ENCODE data around the gene LAMA2. TPM values are rescaled to one million over a fixed set of nuclear protein-coding genes. Genes with fewer than 3 reads are reported as not detected.

The LAMA2 gene
- total RNA-seq, 1 experiment from 2014 or later: 0.02 TPM

DNA sequence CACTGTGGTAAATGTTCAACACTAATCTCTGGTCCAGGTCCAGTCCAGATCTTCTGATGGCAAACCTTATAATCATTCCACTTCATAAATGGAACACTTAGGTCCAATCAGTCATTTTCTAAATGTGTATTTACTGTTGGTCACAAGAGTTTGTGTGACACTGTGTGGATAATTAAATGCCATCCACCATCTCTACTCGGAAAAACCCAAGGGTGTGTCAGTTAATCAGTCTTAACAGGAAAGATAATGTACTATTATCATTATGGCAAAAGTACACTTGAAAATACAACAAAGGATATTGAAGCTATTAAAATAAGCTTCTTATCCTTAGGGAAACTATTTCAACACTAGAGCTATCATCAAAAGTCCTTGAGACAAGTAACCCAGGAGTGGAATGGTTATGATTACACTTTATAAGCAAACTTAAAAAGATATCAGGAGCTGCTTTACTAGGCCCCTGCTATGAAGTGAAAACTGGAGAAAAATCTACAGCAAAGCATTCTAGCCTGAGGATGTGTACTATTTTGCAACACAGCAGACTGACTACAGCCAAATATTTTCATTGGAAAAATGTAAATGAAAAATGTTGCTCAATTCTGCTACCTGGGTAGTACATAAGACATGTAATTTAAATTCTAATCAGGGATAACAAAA is 227.9 kb downstream of the LAMA2 start:
- H3K4me3 Mint-ChIP-seq (ENCODE audit: unreplicated experiment): no peak overlapping the region
- no peak for TF ChIP-seq CTCF (IDR thresholded peaks at IDR 0.05; ENCODE audit: insufficient read depth in 1 of 2, low read depth in 1 of 2, low read length in 1 of 2, severe bottlenecking in 1 of 2, unreplicated experiment in 1 of 2)
- H3K27me3 Mint-ChIP-seq (ENCODE audit: insufficient read depth, unreplicated experiment): peaks cover 3% of the 10 kb centered on the region
- intact Hi-C loops (cut with micrococcal nuclease; ENCODE audit: unreplicated experiment): no loop called here
- H3K4me1 Mint-ChIP-seq (ENCODE audit: low read depth, unreplicated experiment): no peaks in the 10 kb centered on the region
- no peaks in the 10 kb centered on the region for H3K36me3 Mint-ChIP-seq (ENCODE audit: insufficient read depth, unreplicated experiment)
- Histone ChIP-seq H3K27me3 (replicated peaks; ENCODE audit: control insufficient read depth, insufficient read depth, low read length) (no peaks in the 10 kb centered on the region), H3K36me3 (ENCODE audit: control insufficient read depth, insufficient read depth, low read length) (no peaks in the 10 kb centered on the region), H3K4me3 (ENCODE audit: low read depth, low read length) (no peak overlapping the region), H3K4me1 (no peaks in the 10 kb centered on the region), H3K9me3 (no peaks in the 10 kb centered on the region)
- no peak for DNase-seq
- ChIA-PET CTCF (no interaction called here), POLR2A (no interaction called here)
- H3K9me3 Mint-ChIP-seq (ENCODE audit: unreplicated experiment): no peaks in the 10 kb centered on the region
- no TSS peak for BruUV-seq (replicated peaks)
- H3K27ac Mint-ChIP-seq (ENCODE audit: unreplicated experiment): no peak overlapping the region

GRCh38 chr6:129111346-129111745 is 228.4 kb downstream of the LAMA2 start:
- Mint-ChIP-seq H3K27ac (ENCODE audit: unreplicated experiment) (no peak overlapping the region), H3K9me3 (ENCODE audit: unreplicated experiment) (no peaks in the 10 kb centered on the region), H3K4me3 (ENCODE audit: unreplicated experiment) (no peak overlapping the region), H3K36me3 (ENCODE audit: insufficient read depth, unreplicated experiment) (no peaks in the 10 kb centered on the region), H3K4me1 (ENCODE audit: low read depth, unreplicated experiment) (no peaks in the 10 kb centered on the region), H3K27me3 (ENCODE audit: insufficient read depth, unreplicated experiment) (peaks cover 3% of the 10 kb centered on the region)
- intact Hi-C loops (cut with micrococcal nuclease; ENCODE audit: unreplicated experiment): no loop called here
- H3K4me1 ChIP-seq: no peaks in the 10 kb centered on the region
- H3K9me3 ChIP-seq: no peaks in the 10 kb centered on the region
- no peak for DNase-seq
- BruUV-seq (replicated peaks): no TSS peak
- no peaks in the 10 kb centered on the region for H3K36me3 ChIP-seq (ENCODE audit: control insufficient read depth, insufficient read depth, low read length)
- H3K27me3 ChIP-seq (replicated peaks; ENCODE audit: control insufficient read depth, insufficient read depth, low read length): no peaks in the 10 kb centered on the region
- TF ChIP-seq CTCF (IDR thresholded peaks at IDR 0.05; ENCODE audit: insufficient read depth in 1 of 2, low read depth in 1 of 2, low read length in 1 of 2, severe bottlenecking in 1 of 2, unreplicated experiment in 1 of 2): no peak
- no peak overlapping the region for H3K4me3 ChIP-seq (ENCODE audit: low read depth, low read length)
- CTCF ChIA-PET: no interaction called here
- POLR2A ChIA-PET: no interaction called here

- H3K4me1 Mint-ChIP-seq (ENCODE audit: low read depth, unreplicated experiment): no peaks in the 10 kb centered on the region
- Histone ChIP-seq H3K9me3 (no peaks in the 10 kb centered on the region), H3K4me3 (ENCODE audit: low read depth, low read length) (no peak overlapping the region), H3K4me1 (no peaks in the 10 kb centered on the region), H3K36me3 (ENCODE audit: control insufficient read depth, insufficient read depth, low read length) (no peaks in the 10 kb centered on the region), H3K27me3 (replicated peaks; ENCODE audit: control insufficient read depth, insufficient read depth, low read length) (no peaks in the 10 kb centered on the region)
- H3K27ac Mint-ChIP-seq (ENCODE audit: unreplicated experiment): no peak overlapping the region
- H3K27me3 Mint-ChIP-seq (ENCODE audit: insufficient read depth, unreplicated experiment): peaks cover 3% of the 10 kb centered on the region
- intact Hi-C loops (cut with micrococcal nuclease; ENCODE audit: unreplicated experiment): no loop called here
- CTCF ChIA-PET: no interaction called here
- no peaks in the 10 kb centered on the region for H3K36me3 Mint-ChIP-seq (ENCODE audit: insufficient read depth, unreplicated experiment)
- no TSS peak for BruUV-seq (replicated peaks)
- DNase-seq: no peak
- no peaks in the 10 kb centered on the region for H3K9me3 Mint-ChIP-seq (ENCODE audit: unreplicated experiment)
- no peak overlapping the region for H3K4me3 Mint-ChIP-seq (ENCODE audit: unreplicated experiment)
- TF ChIP-seq CTCF (IDR thresholded peaks at IDR 0.05; ENCODE audit: insufficient read depth in 1 of 2, low read depth in 1 of 2, low read length in 1 of 2, severe bottlenecking in 1 of 2, unreplicated experiment in 1 of 2): no peak
- POLR2A ChIA-PET: no interaction called here
Measured at GRCh38 chr6:129111853-129112252, 228.9 kb downstream of the LAMA2 start.
